ENCODE results near the gene SLC8A1. TPM values are rescaled to one million over a fixed set of nuclear protein-coding genes. Genes with fewer than 3 reads are reported as not detected.

SLC8A1 gene
- total RNA-seq, 3 donors from 2014 or later, result 6.0 to 164 (median 17.0) TPM

- peak; percentile 92 for ATAC-seq
Measured at GRCh38 chr2:40158781-40159180, 293.1 kb downstream of the SLC8A1 start.

GRCh38 chr2:40155728-40156127 is 296.2 kb downstream of the SLC8A1 start:
- ATAC-seq (no peak), DNase-seq (no peak)
- intact Hi-C loops (cut with DNase I, micrococcal nuclease), result no loop called here
- Histone ChIP-seq H3K36me3 (ENCODE audit: low read depth) (no peaks in the 10 kb centered on the region), H3K9me3 (no peaks in the 10 kb centered on the region), H3K4me3 (no peak overlapping the region), H3K4me1 (ENCODE audit: low read depth) (no peaks in the 10 kb centered on the region)
- no peak for TF ChIP-seq CTCF (IDR thresholded peaks at IDR 0.05)

More at GRCh38 chr2:40158781-40159180, 293.1 kb downstream of the SLC8A1 start:
- H3K36me3 ChIP-seq (ENCODE audit: low read depth), result no peaks in the 10 kb centered on the region
- no peaks in the 10 kb centered on the region for H3K9me3 ChIP-seq
- no peaks in the 10 kb centered on the region for H3K4me1 ChIP-seq (ENCODE audit: low read depth)
- TF ChIP-seq CTCF (IDR thresholded peaks at IDR 0.05), result no peak
- peak in 1 of 3 donors; percentile 36 for DNase-seq
- no peak overlapping the region for H3K4me3 ChIP-seq
- intact Hi-C loops (cut with DNase I, micrococcal nuclease), result no loop called here

GRCh38 chr2:40150266-40150665 is 301.6 kb downstream of the SLC8A1 start:
- H3K4me3 ChIP-seq, result no peak overlapping the region
- DNase-seq (no peak), ATAC-seq (no peak)
- no peaks in the 10 kb centered on the region for H3K9me3 ChIP-seq
- no peaks in the 10 kb centered on the region for H3K4me1 ChIP-seq (ENCODE audit: low read depth)
- H3K36me3 ChIP-seq (ENCODE audit: low read depth), result no peaks in the 10 kb centered on the region
- TF ChIP-seq CTCF (IDR thresholded peaks at IDR 0.05), result no peak
- intact Hi-C loops (cut with DNase I, micrococcal nuclease), result no loop called here

GRCh38 chr2:40148334-40148733 is 303.6 kb downstream of the SLC8A1 start:
- intact Hi-C loops (cut with DNase I, micrococcal nuclease), result no loop called here
- no peak for DNase-seq
- Histone ChIP-seq H3K4me1 (ENCODE audit: low read depth) (no peaks in the 10 kb centered on the region), H3K9me3 (no peaks in the 10 kb centered on the region), H3K4me3 (no peak overlapping the region), H3K36me3 (ENCODE audit: low read depth) (no peaks in the 10 kb centered on the region)
- ATAC-seq, result no peak
- no peak for TF ChIP-seq CTCF (IDR thresholded peaks at IDR 0.05)

GRCh38 chr2:40147360-40147759 is 304.5 kb downstream of the SLC8A1 start:
- H3K4me3 ChIP-seq, result no peak overlapping the region
- no peak for ATAC-seq

More at GRCh38 chr2:40147360-40147759, 304.5 kb downstream of the SLC8A1 start:
- intact Hi-C loops (cut with DNase I, micrococcal nuclease), result no loop called here
- no peak for TF ChIP-seq CTCF (IDR thresholded peaks at IDR 0.05)
- Histone ChIP-seq H3K4me1 (ENCODE audit: low read depth) (no peaks in the 10 kb centered on the region), H3K9me3 (no peaks in the 10 kb centered on the region), H3K36me3 (ENCODE audit: low read depth) (no peaks in the 10 kb centered on the region)
- no peak for DNase-seq
